GM12864 (cell line): Measurements from ENCODE around the gene OXSR1.
"Not testable (repeated sequence)": the region's sequence is repeated elsewhere in the genome, so short reads cannot be mapped to it uniquely, and the experiment has no call there.

Source experiments
- DNase-seq: peaks from one replicate; pipeline ENCODE4 v3.0.0-alpha.2; 2011; ENCODE audit warnings: low read depth
- H3K4me3 ChIP-seq: 2 replicates; pipeline ENCODE4 v1.5.1; 2011; ENCODE audit warnings: mild to moderate bottlenecking, low read depth, low read length, control low read depth
- TF ChIP-seq, protein P1 (sequence below): IDR thresholded peaks from 2 replicates; pipeline ENCODE4 v1.5.1; 2011; ENCODE audit warnings: low read depth, mild to moderate bottlenecking, moderate library complexity, low read length, control low read depth, inconsistent platforms; ENCODE audit errors: missing control alignments

The OXSR1 gene

DNA sequence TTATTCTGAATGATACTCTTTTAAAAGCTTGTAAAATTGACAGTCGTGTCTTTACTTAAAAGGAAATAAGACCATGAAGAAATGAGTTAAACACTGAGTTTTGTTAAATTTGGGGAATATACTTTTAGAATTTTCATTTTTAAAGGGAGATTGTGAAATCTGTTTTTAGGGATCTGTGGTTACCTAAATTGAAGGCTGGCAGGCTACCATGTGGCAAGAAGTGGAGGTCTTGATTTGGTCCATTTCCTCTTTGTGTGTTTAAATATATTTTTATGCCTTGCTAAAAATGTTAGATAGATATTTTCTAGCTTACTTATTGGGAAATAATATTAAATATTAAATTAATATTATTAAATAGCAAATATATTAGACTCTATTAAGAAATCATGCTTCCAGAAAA, 63.7 kb downstream of the OXSR1 start:
- no peak overlapping the region for H3K4me3 ChIP-seq
- TF ChIP-seq, protein P1, sequence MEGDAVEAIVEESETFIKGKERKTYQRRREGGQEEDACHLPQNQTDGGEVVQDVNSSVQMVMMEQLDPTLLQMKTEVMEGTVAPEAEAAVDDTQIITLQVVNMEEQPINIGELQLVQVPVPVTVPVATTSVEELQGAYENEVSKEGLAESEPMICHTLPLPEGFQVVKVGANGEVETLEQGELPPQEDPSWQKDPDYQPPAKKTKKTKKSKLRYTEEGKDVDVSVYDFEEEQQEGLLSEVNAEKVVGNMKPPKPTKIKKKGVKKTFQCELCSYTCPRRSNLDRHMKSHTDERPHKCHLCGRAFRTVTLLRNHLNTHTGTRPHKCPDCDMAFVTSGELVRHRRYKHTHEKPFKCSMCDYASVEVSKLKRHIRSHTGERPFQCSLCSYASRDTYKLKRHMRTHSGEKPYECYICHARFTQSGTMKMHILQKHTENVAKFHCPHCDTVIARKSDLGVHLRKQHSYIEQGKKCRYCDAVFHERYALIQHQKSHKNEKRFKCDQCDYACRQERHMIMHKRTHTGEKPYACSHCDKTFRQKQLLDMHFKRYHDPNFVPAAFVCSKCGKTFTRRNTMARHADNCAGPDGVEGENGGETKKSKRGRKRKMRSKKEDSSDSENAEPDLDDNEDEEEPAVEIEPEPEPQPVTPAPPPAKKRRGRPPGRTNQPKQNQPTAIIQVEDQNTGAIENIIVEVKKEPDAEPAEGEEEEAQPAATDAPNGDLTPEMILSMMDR, result no peak
- no peak for DNase-seq

DNA sequence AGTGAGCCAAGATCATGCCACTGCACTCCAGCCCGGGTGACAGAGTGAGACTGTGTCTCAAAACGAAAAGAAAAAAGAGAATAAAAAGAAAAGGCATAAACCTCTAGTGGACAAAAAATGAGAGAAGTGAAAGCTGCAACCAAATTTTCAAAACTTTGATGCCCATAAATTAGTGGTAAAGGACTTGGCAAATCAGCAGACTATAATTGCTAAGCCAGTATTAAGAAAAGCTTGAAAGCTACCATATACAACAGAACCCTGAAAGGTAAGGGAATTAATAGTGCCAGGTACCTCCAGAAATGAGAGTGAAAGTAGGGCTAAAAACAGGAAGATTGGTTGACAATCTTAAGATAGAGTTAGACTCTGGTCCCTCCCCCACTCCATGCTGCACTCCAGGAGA, 67.4 kb downstream of the OXSR1 start:
- no peak for DNase-seq
- H3K4me3 ChIP-seq, result no peak overlapping the region
- TF ChIP-seq, protein P1, result no peak

DNA sequence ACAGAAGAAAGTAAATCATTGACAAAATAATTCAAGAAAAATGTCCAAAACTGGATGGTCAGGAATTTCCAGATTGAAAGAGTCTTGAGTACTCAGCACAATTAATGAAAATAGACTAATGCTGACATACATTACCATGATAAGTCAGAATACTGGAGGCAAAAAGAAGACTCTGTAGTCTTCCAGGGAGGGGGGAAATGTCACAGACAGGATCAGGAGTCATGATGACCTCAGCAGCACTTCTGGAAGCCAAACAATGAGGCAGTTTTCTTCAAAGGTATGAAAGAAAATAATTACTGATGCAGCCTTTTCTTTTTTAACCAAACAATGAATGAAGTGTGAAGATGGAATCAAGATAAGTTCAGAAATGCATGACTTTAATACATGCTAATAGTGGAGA, 70.1 kb downstream of the OXSR1 start:
- no peak overlapping the region for H3K4me3 ChIP-seq
- TF ChIP-seq, protein P1, result no peak
- no peak for DNase-seq

DNA sequence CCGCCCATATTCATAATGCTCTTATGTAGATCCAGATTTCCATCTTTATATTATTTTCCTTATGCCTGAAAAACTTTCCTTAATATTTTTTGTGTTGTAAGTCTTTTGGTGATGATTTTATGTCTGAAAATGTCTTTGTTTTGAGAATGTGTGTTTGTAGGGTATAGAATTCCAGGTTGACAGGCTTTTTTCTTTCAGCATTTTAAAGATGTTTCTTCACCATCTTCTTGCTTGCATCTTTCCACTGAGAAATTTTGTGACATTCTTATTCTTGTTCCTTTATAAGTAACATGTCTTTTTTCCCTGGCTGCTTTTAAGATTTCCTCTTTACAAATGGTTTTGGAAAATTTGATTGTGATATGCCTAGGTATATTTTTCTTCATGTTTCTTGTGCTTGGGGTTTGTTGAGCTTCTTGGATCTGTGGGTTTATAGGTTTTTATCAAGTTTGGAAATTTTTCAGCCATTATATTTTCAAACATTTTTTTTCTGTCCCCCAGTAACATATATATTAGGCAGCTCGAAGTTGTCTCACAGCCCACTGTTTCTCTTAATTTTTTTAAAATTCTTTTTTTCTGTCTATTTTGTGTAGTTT, 73.2 kb downstream of the OXSR1 start:
- no peak overlapping the region for H3K4me3 ChIP-seq
- TF ChIP-seq, protein P1, result no peak
- DNase-seq, result no peak

DNA sequence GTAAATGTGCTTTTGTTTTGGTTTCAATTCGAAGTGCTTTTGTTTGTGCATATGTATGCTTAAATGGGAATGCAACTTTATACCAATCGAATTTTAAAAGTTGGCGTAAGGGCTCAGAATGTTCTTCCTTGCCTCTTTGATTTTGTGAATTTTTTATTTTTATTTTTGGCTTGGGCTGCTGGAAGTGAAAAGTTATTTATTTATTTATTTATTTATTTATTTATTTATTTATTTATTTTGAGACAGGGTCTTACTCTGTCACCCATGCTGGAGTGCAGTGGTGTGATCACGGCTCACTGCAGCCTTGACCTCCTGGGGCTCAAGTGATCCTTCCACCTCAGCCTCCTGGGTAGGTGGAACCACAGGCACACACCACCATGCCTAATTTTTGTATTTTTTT, 77.5 kb downstream of the OXSR1 start:
- not testable (repeated sequence) for H3K4me3 ChIP-seq, DNase-seq

DNA sequence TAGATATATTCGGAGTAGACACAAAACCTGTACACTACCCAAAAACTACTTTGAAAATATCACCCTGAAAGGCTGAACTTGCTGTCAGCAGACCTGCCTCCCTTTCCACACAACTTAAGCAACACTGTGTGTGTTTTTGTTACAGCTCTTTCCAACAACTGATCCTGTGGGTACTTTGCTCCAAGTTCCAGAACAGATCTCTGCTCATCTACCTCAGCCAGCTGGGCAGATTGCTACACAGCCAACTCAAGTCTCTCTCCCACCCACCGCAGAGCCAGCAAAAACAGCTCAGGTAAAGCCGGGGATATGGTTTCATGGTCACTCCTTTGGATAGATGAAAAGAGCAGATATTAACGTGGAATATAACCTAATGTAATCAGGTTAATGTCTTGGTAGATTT, 80.6 kb downstream of the OXSR1 start:
- DNase-seq, result no peak
- TF ChIP-seq, protein P1, result no peak
- no peak overlapping the region for H3K4me3 ChIP-seq

DNA sequence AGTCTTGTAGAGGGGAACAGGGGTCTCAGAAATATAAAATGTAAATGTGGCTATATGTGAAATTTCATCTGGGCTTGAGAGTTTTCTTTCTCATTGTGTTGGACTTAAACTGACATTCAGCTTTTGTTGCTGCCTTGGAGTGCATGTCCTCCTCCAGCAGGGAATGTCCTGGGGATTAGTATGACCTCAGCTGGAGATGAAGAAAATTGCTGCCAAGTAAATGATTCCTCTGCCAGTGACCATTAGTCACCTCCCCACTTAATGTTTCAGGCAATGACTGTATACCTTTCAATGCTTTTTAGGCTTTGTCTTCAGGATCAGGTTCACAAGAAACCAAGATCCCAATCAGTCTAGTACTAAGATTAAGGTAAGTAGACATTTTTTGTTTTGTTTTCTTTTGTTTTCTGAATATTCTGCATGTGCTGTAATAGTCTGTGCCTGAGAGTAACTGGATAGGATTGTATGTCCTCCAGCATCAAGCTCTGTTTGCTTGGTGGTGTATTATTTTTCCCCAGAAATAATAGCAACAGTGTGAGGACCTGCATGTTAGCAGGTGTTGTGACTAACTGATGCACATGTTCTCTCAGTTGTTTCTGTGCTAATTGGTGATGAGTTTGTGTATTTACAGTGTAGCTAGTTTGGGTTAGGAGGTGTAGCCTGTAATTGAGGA, 82.2 kb downstream of the OXSR1 start:
- DNase-seq, result no peak
- TF ChIP-seq, protein P1, result no peak

More for the DNA sequence above, 82.2 kb downstream of the OXSR1 start:
- no peak overlapping the region for H3K4me3 ChIP-seq
